Gastroesophageal sphincter (tissue), 3 donors: ENCODE measurements around the gene BMPR1A.
"Not testable (repeated sequence)": the region's sequence is repeated elsewhere in the genome, so short reads cannot be mapped to it uniquely, and the experiment has no call there.

Experiments
- CTCF ChIP-seq, 4 experiments: fragments of 200-600 bp in 2 of 4; fragments of 450-650 bp in 2 of 4; sonication (generic) in 1 of 4; IDR thresholded peaks; one replicate each; pipeline ENCODE4 v1.5.1; 2017 to 2019; ENCODE audit warnings: antibody characterized with exemption in 4 of 4, mild to moderate bottlenecking in 2 of 4, moderate library complexity in 2 of 4
- POLR2A ChIP-seq, 2 donors: fragments of 450-650 bp; IDR thresholded peaks; one replicate each; pipeline ENCODE4 v1.6.1; 2017; ENCODE audit warnings: antibody characterized with exemption in 2 of 2, mild to moderate bottlenecking in 2 of 2, moderate library complexity in 1 of 2
- POLR2AphosphoS5 ChIP-seq: sonication (generic); formaldehyde crosslinking; IDR thresholded peaks from one replicate; pipeline ENCODE4 v1.6.1; 2017; ENCODE audit warnings: antibody characterized with exemption

- TF ChIP-seq POLR2A (IDR thresholded peaks at IDR 0.05); CTCF (IDR thresholded peaks at IDR 0.05); POLR2AphosphoS5: not testable (repeated sequence)
These were observed 196.3 kb downstream of the BMPR1A start for GRCh38 chr10:86952697-86953096.
